Measurements from ENCODE around the gene DCANP1.

Gene DCANP1

DNA sequence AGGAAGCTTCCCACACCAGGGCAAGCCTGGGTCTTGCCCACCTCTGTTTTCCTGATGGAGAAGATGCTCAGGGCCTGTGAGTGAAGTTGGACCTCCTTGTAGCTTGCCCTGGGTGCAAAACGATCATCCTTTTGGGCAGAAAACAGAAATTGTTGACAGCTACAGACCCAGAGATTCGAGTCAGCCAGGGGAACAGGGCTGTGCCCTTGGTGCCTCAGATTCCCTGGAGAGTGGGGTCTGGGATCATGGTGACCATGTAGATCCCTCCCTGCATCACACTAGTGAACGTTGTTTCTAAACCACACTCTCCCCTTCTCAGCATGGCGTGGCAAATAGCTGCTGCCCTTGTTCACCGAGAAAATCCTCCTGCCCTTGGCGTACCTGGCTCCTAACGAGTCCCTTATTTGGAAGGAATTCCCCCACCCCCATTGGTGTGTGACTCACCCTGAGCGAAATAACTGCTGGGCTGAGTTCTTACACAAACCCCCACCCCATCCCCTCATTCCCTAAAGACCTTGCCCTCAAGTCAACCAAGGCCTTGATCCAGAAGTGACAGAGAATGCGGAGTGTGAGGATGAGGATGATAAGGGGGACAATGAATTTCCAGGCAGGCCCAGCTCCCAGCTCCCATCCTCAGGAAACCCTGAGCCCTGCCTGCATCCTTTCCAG lies 1.1 kb upstream of the DCANP1 start:
- Histone ChIP-seq H2AFZ (ENCODE audit: low read depth, low read length) (no peak overlapping the region), H3K4me3 (ENCODE audit: low read length) (no peak overlapping the region), H3K9me3 (ENCODE audit: low read length) (no peaks in the 10 kb centered on the region), H3K27me3 (ENCODE audit: insufficient read depth, low read length) (peaks cover 14% of the 10 kb centered on the region), H3K4me1 (ENCODE audit: insufficient read depth, low read length) (peaks cover 5% of the 10 kb centered on the region), H3K36me3 (ENCODE audit: insufficient read depth, low read length) (no peaks in the 10 kb centered on the region)

DNA sequence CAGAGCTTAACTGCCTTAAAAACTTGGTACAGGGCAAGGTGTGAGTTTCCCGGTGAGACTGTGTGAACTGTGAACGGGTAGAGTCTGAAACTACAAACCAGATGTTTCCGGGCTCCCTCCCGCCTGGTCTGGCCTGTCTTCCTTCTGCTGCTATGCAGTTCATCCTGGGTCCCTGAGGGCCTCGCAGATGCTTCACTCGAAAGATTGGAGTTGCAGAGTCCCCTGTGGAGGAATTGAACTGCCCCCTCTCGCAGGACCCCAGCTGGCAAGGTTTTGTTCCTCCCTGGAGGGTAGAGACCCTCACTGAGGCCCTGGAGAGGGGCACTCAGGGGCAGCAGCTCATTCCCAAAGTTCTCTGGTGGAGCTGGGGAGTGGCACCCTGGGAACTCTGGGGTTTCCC lies 533 bp downstream of the DCANP1 start:
- Histone ChIP-seq H3K36me3 (ENCODE audit: insufficient read depth, low read length) (no peaks in the 10 kb centered on the region), H3K4me3 (ENCODE audit: low read length) (no peak overlapping the region), H3K4me1 (ENCODE audit: insufficient read depth, low read length) (peaks cover 5% of the 10 kb centered on the region), H3K9me3 (ENCODE audit: low read length) (no peaks in the 10 kb centered on the region), H2AFZ (ENCODE audit: low read depth, low read length) (no peak overlapping the region), H3K27me3 (ENCODE audit: insufficient read depth, low read length) (peaks cover 17% of the 10 kb centered on the region)

DNA sequence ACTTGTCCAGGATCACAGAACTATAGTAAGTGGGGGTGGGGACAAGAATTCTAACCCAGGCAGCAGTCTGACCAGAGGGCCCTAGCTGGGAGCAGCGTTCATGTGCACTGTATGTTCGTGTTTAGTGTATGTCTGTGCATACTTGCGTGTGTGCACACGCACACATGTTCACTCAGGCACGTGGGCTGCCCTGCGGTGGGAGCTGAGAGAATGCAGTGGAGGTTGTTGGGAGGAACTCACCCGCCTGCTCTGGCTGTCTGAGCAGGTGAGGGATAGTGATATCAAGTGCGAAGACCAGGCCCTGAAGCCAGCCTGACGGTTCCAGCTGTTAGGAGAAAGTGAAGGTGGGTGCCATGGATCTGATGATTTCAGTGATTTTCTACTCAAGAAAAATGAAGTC lies 942 bp downstream of the DCANP1 start:
- Histone ChIP-seq H2AFZ (ENCODE audit: low read depth, low read length) (no peak overlapping the region), H3K27me3 (ENCODE audit: insufficient read depth, low read length) (peaks cover 17% of the 10 kb centered on the region), H3K36me3 (ENCODE audit: insufficient read depth, low read length) (no peaks in the 10 kb centered on the region), H3K4me1 (ENCODE audit: insufficient read depth, low read length) (peaks cover 5% of the 10 kb centered on the region), H3K9me3 (ENCODE audit: low read length) (no peaks in the 10 kb centered on the region), H3K4me3 (ENCODE audit: low read length) (no peak overlapping the region)

DNA sequence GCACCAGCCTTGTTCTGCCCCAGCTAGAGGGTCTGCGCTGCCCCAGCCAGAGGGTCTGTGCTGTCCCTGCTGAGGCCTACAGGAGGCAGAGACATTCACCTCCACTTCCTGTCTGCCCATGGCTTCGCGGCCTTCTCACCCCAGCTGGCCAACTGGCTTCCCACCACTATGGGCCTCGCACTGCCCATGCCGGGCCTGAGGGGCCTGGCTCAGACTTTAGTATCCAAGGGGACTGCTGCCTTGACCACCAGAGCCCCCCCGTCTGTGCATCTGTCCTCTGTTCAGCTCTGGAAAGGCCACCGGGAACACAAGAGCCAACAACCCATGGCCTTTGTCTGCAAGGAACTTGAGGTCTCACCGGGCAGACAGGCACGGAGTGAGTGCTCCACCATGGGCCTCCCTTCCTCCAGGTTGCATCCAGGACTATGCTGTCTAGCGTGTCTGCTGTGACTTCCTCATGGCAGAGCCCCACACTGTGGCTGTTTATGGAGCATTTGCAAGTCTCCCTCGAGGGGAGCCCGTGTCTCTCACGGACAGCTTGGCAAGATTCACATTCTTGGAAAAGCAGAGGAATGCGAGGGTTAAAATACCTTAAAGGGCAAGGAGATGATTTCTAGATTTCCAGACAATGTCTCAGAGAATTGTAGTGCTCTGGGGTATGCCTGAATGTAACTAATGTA lies 1.7 kb downstream of the DCANP1 start:
- H3K9me3 ChIP-seq (ENCODE audit: low read length) = no peaks in the 10 kb centered on the region
- H2AFZ ChIP-seq (ENCODE audit: low read depth, low read length) = no peak overlapping the region
- H3K4me3 ChIP-seq (ENCODE audit: low read length) = no peak overlapping the region
- H3K36me3 ChIP-seq (ENCODE audit: insufficient read depth, low read length) = no peaks in the 10 kb centered on the region
- H3K27me3 ChIP-seq (ENCODE audit: insufficient read depth, low read length) = peaks cover 20% of the 10 kb centered on the region
- H3K4me1 ChIP-seq (ENCODE audit: insufficient read depth, low read length) = peaks cover 3% of the 10 kb centered on the region

DNA sequence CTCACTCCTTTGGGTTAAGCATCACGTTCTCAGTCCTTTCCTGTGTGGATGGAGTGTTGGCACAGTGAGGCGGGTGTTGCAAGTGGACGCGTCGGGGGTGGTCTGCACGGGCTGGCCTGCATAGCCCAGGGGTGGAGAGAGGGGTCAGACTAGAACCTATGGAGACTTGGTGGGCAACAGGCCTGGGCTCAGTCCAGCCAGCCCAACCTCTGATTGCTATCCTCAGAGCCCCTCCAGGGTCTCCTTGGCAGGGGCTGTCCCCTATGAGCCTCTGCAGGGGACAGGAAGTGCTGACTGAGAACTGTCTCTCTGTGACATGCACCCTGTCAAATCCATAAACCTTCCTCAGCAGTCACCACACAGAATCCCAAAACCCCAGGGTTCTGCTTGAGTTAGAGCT lies 2.3 kb downstream of the DCANP1 start:
- Histone ChIP-seq H3K9me3 (ENCODE audit: low read length) (no peaks in the 10 kb centered on the region), H3K36me3 (ENCODE audit: insufficient read depth, low read length) (no peaks in the 10 kb centered on the region), H3K4me3 (ENCODE audit: low read length) (no peak overlapping the region), H2AFZ (ENCODE audit: low read depth, low read length) (no peak overlapping the region), H3K4me1 (ENCODE audit: insufficient read depth, low read length) (no peaks in the 10 kb centered on the region), H3K27me3 (ENCODE audit: insufficient read depth, low read length) (peaks cover 20% of the 10 kb centered on the region)

DNA sequence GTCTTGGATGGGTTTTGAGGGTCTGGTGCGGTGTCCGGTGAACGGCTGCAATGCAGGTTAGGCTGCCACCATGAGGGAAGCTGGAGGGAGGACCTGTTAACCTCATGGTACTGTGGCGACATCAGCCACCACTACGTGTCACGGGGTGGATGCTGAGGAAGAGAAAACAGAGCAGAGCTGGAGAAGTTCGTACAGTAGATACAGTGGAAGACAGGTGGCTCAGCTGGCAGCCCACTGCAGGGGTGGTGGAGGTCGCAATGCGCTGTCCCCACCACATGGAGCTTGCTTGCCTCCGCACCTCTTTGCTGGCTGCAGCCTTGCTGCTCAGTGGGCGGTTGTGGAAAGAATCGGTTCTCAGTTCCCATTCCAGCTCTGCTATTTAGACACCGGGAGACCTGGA lies 2.8 kb downstream of the DCANP1 start:
- H2AFZ ChIP-seq (ENCODE audit: low read depth, low read length) = no peak overlapping the region
- H3K27me3 ChIP-seq (ENCODE audit: insufficient read depth, low read length) = peaks cover 22% of the 10 kb centered on the region
- H3K4me3 ChIP-seq (ENCODE audit: low read length) = no peak overlapping the region
- no peaks in the 10 kb centered on the region for H3K4me1 ChIP-seq (ENCODE audit: insufficient read depth, low read length)
- no peaks in the 10 kb centered on the region for H3K36me3 ChIP-seq (ENCODE audit: insufficient read depth, low read length)
- H3K9me3 ChIP-seq (ENCODE audit: low read length) = no peaks in the 10 kb centered on the region

DNA sequence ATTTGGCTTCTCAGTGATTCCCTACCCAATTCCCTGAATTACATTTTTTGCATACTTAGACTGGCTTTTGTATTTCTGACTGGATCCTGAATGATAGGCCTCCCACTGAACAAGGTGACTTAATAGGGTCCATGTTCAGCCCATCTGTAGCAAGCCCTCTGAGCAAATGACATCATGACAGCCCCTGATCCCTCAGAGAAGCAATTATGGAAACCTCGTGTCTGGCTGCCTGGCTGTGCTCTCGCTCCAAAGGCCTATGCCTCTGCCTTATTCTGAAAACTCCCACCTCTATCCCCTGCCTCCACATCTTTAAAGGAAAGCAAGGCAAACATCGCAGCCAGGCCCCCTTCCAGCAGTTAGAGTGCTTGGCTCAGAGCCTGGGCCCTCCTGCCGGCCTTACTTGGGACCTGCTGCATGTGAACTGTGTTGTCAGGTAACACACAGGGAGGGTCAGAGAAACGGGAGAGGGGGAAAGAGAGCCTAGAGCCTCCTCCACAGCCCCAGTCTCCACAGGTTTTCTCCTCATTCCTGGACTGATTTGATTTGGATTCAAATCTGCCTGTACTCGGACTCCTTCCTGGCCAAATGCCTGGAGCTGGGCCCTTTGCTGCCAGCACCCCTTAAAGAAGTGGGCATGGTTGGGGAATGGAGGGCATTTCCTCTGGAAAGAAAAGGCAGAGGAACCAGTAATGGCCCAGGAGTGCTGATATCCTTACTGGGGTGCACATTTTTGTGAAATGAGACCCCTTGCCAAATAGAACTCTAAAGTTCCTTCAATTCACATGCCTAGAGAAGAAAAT lies 3.8 kb downstream of the DCANP1 start:
- no peaks in the 10 kb centered on the region for H3K36me3 ChIP-seq (ENCODE audit: insufficient read depth, low read length)
- H3K9me3 ChIP-seq (ENCODE audit: low read length) = no peaks in the 10 kb centered on the region
- no peaks in the 10 kb centered on the region for H3K4me1 ChIP-seq (ENCODE audit: insufficient read depth, low read length)
- no peak overlapping the region for H2AFZ ChIP-seq (ENCODE audit: low read depth, low read length)
- H3K4me3 ChIP-seq (ENCODE audit: low read length) = no peak overlapping the region
- peaks cover 28% of the 10 kb centered on the region for H3K27me3 ChIP-seq (ENCODE audit: insufficient read depth, low read length)

DNA sequence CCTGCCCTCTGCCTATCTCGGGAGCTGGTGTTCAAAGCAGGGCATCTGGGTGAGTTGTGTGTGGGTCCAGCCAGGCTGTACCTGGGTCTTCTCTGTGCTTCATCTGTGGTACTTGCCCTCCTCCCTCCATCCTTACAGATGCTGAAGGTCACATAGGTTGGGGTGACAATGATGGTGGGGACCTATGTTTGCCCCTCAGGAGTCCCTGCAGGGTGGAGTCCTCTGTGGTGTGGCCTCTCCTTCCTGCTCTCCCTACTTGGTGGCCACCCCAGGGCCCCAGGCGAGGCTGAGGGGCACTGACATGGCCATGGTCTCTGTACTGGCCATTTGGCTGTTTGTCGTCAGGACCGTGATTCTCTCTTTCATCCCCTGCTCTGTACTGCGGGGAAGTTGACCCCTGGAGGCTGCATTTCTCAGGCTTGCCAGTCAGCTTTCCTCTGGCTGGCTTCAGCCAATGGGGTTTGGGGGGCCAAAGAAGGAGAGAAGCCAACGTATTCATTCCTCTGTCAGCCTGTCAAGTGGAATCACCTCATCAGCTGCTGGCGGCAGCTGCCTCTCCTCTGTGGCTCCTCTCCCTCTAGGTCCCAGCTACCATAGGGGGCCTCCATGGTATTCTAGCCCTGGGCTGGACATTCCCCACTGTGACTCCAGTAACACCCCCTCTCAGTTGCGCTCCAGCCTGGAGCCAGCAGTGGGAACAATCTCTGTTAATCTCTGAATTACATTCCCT lies 4.6 kb downstream of the DCANP1 start:
- Histone ChIP-seq H3K4me1 (ENCODE audit: insufficient read depth, low read length) (no peaks in the 10 kb centered on the region), H2AFZ (ENCODE audit: low read depth, low read length) (no peak overlapping the region), H3K27me3 (ENCODE audit: insufficient read depth, low read length) (peaks cover 32% of the 10 kb centered on the region), H3K4me3 (ENCODE audit: low read length) (no peak overlapping the region), H3K36me3 (ENCODE audit: insufficient read depth, low read length) (no peaks in the 10 kb centered on the region), H3K9me3 (ENCODE audit: low read length) (no peaks in the 10 kb centered on the region)

DNA sequence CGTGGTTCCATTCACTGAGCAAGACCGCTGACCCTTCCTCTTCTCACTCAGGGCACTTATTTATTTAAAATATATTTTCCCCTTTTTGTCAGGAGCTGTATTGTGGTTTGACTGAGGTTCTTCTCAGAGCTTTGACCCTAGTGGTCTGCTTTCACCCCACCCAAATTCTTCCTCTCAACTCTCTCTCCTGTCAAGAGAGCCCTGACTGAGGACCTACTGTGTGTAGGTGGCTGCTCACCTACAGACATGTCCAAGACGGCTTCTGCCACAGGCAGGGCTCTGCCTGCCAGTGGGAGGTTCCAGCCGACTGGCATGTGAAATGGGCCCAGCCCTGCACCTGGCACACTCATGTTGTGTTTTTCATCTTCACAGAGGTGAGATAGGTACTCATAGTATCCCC lies 5.2 kb downstream of the DCANP1 start:
- no peaks in the 10 kb centered on the region for H3K4me1 ChIP-seq (ENCODE audit: insufficient read depth, low read length)
- no peaks in the 10 kb centered on the region for H3K36me3 ChIP-seq (ENCODE audit: insufficient read depth, low read length)
- peaks cover 30% of the 10 kb centered on the region for H3K27me3 ChIP-seq (ENCODE audit: insufficient read depth, low read length)
- H3K9me3 ChIP-seq (ENCODE audit: low read length) = no peaks in the 10 kb centered on the region
- no peak overlapping the region for H3K4me3 ChIP-seq (ENCODE audit: low read length)
- H2AFZ ChIP-seq (ENCODE audit: low read depth, low read length) = no peak overlapping the region

DNA sequence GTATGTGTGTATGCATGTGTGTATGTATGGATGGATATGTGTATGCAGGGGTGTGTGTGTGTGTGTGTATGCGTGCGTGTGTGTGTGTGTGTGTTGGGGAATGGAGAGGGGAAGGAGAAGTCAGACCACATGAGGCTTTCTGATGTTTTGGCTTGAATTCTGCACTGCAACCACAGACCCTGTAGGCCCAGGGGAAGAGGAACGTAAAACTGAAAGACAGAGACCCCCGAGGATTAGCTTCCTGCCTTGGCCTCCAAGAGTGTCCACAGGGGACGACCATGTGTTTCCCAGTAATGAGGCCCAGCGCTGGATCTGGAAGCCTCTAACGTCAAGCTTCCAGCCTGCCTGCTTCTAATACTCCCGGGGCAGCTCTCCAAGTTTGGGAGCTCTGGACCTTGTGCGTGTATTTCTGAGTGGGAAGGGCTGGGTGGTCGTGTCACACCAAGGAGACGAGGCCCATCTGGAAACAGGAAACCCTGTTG lies 5.8 kb downstream of the DCANP1 start:
- no peak overlapping the region for H3K4me3 ChIP-seq (ENCODE audit: low read length)
- no peaks in the 10 kb centered on the region for H3K36me3 ChIP-seq (ENCODE audit: insufficient read depth, low read length)
- H3K4me1 ChIP-seq (ENCODE audit: insufficient read depth, low read length) = no peaks in the 10 kb centered on the region
- H2AFZ ChIP-seq (ENCODE audit: low read depth, low read length) = no peak overlapping the region
- H3K27me3 ChIP-seq (ENCODE audit: insufficient read depth, low read length) = peaks cover 30% of the 10 kb centered on the region
- H3K9me3 ChIP-seq (ENCODE audit: low read length) = no peaks in the 10 kb centered on the region

DNA sequence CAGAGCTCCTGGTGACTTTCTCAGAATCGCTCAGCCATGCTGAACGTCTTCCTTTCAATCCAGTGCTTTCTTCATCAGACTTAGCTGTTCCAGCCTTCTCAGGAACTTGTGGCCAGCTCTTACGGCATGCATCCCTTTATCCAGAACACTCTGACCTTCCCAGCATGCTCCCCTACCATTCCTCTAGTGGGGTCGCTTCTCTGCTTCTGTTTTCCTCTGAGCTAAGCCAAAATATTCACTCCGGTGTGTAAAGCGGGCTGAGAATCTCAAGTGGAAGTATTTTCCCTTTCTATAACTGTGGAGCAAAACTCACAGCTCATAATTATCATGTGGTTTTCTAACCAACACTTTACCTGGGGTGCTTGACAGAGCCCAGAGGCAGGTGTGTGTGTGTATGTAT lies 6.2 kb downstream of the DCANP1 start:
- H3K4me3 ChIP-seq (ENCODE audit: low read length) = no peak overlapping the region
- H3K9me3 ChIP-seq (ENCODE audit: low read length) = no peaks in the 10 kb centered on the region
- no peak overlapping the region for H2AFZ ChIP-seq (ENCODE audit: low read depth, low read length)
- H3K27me3 ChIP-seq (ENCODE audit: insufficient read depth, low read length) = peaks cover 30% of the 10 kb centered on the region
- H3K4me1 ChIP-seq (ENCODE audit: insufficient read depth, low read length) = no peaks in the 10 kb centered on the region
- H3K36me3 ChIP-seq (ENCODE audit: insufficient read depth, low read length) = no peaks in the 10 kb centered on the region

DNA sequence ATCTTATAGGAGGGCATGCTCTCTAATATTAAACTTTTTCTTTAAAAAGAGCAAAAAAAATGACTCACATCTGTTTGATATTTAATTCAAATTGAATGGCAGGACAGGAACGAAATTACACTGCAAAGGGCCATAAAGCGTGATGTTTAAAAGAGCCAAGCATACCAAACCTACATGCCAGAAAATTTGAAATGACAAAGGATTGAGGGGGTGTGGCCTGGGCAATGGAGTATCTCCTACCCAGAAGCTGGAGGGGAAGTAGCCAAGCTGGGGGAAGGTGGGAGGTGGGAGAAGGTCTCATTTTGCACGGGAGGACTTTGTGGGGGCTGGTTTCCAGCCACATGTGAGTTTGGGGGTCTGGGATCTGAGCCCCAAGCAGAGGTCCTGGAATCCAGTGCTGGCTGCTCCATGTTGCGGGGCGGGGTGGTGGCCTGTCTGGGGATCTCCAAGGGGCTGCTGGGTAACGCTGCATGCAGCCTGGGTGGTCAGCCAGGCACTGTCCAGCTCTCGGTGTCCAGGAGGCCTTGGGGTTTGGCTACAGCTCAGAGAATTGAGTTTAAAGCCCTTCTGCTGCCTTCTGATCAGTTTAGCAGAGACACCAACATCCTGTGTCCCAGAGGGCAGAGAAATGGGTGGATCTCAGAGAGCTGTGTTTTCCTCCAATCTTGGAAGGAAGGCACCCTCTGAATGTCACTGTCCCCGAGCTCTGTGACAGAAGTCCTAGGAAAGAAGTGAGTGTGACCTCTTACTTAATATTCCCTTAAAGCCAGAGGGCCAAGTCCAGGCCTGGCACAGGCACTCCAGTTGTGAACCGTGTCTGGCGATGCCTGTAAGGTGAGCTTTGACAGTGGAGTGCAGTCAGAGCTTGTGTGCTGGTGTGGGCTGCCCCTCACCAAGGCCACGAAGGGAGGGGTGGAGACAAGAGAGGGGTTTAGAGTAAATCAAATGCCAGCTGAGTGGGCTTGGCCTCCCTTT lies 7.6 kb downstream of the DCANP1 start:
- no peak overlapping the region for H2AFZ ChIP-seq (ENCODE audit: low read depth, low read length)
- peaks cover 23% of the 10 kb centered on the region for H3K27me3 ChIP-seq (ENCODE audit: insufficient read depth, low read length)
- no peaks in the 10 kb centered on the region for H3K9me3 ChIP-seq (ENCODE audit: low read length)
- no peak overlapping the region for H3K4me3 ChIP-seq (ENCODE audit: low read length)
- H3K36me3 ChIP-seq (ENCODE audit: insufficient read depth, low read length) = no peaks in the 10 kb centered on the region
- H3K4me1 ChIP-seq (ENCODE audit: insufficient read depth, low read length) = no peaks in the 10 kb centered on the region

All from neuron (in vitro differentiated cells).